Endometrial microvascular endothelial cells (primary cell): Measurements from ENCODE around the gene GNG7. TPM values are rescaled to one million over a fixed set of nuclear protein-coding genes. Genes with fewer than 3 reads are reported as not detected.
"Not testable (repeated sequence)": the region's sequence is repeated elsewhere in the genome, so short reads cannot be mapped to it uniquely, and the experiment has no call there.

ENCODE experiments used
- in situ Hi-C: cut with HindIII; loops from 2 replicates; pipeline ENCODE4 v1.10.0; 2017; ENCODE audit warnings: low sequenced_read_pairs, low pct_unique_long_range_greater_than_20kb; ENCODE audit errors: inconsistent ontology term
- total RNA-seq: library from RNA; depleted of rRNA; stranded (reverse); fragments of >200 nt; gene quantifications from one replicate; pipeline ENCODE4 v1.2.3, GENCODE V29; 2015; ENCODE audit errors: inconsistent ontology term

Gene GNG7
- total RNA-seq, 1 donor from 2014 or later, result not detected

GRCh38 chr19:2514981-2515518 lies 187.4 kb downstream of the GNG7 start:
- in situ Hi-C loops, result no loop called here

- in situ Hi-C loops, result no loop called here
Measured at GRCh38 chr19:2512523-2513431, 189.7 kb downstream of the GNG7 start.

- in situ Hi-C loops, result no loop called here
Measured at GRCh38 chr19:2511991-2512390, 190.5 kb downstream of the GNG7 start.

GRCh38 chr19:2511570-2511969 lies 190.9 kb downstream of the GNG7 start:
- in situ Hi-C loops, result no loop called here

- in situ Hi-C loops, result no loop called here
Measured at GRCh38 chr19:2509096-2509495, 193.4 kb downstream of the GNG7 start.

GRCh38 chr19:2507109-2507508 lies 195.4 kb downstream of the GNG7 start:
- in situ Hi-C loops, result no loop called here

- in situ Hi-C loops, result not testable (repeated sequence)
Measured at GRCh38 chr19:2506656-2507055, 195.8 kb downstream of the GNG7 start.

- in situ Hi-C loops, result no loop called here
Measured at GRCh38 chr19:2503521-2504109, 198.9 kb downstream of the GNG7 start.

GRCh38 chr19:2500841-2501261 lies 201.6 kb downstream of the GNG7 start:
- in situ Hi-C loops, result no loop called here

GRCh38 chr19:2500156-2500555 lies 202.3 kb downstream of the GNG7 start:
- in situ Hi-C loops, result no loop called here

- in situ Hi-C loops, result no loop called here
Measured at GRCh38 chr19:2497186-2497585, 205.3 kb downstream of the GNG7 start.

GRCh38 chr19:2495651-2496316 lies 206.7 kb downstream of the GNG7 start:
- in situ Hi-C loops, result no loop called here

- in situ Hi-C loops, result no loop called here
Measured at GRCh38 chr19:2495130-2495641, 207.3 kb downstream of the GNG7 start.

- in situ Hi-C loops, result no loop called here
Measured at GRCh38 chr19:2494447-2495129, 207.9 kb downstream of the GNG7 start.

- in situ Hi-C loops, result no loop called here
Measured at GRCh38 chr19:2494084-2494446, 208.4 kb downstream of the GNG7 start.

GRCh38 chr19:2493448-2493847 lies 209.0 kb downstream of the GNG7 start:
- in situ Hi-C loops, result not testable (repeated sequence)

GRCh38 chr19:2492870-2493269 lies 209.6 kb downstream of the GNG7 start:
- in situ Hi-C loops, result no loop called here

- in situ Hi-C loops, result no loop called here
Measured at GRCh38 chr19:2491130-2491801, 211.2 kb downstream of the GNG7 start.
